NCI-H1436 (cell line): Measurements from ENCODE around the gene SPACA7.

Experiments
- DNase-seq: peaks from one replicate; lab custom pipeline; 2025; lab: John Stamatoyannopoulos, UW

Gene SPACA7

DNA sequence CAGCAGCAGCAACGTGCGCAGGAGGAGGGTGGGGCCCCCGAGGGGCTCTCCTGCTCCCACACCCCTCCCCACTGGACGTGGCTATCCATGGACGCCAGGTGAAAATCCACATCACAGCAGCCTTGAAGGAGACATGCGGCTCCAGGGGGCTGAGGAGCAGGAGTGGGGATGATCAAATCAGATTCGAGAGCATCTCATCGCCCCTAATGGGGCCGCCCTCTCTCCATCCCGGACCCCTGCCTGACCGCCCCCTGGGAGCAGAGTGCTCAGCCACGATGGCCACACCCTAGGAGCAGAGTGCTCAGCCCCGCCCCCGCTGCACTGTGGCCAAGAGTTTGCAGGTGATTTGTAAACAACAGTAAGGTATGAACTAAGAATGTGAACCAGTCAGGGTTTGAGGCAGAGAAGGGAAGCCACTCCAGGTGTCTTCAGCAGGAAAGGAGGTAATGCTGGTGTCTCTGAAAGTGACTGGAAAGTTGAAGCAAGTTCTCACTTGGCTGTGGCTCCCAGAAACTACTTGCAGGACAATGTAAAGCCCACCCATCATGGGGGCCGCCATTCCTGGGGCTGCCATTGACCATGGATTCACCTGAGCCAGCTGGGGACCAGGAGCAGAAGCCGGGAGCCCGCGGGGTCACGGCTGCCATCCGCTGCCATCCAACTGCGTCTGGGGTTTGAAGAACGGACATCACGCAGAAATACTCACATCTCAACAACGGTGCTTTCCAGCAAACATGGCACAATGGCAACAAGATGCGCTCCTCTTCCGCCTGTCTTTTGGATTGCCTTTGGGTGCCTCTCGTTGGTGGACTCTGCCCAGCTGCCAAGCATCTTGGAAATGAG is 71.8 kb downstream of the SPACA7 start:
- no peak for DNase-seq

DNA sequence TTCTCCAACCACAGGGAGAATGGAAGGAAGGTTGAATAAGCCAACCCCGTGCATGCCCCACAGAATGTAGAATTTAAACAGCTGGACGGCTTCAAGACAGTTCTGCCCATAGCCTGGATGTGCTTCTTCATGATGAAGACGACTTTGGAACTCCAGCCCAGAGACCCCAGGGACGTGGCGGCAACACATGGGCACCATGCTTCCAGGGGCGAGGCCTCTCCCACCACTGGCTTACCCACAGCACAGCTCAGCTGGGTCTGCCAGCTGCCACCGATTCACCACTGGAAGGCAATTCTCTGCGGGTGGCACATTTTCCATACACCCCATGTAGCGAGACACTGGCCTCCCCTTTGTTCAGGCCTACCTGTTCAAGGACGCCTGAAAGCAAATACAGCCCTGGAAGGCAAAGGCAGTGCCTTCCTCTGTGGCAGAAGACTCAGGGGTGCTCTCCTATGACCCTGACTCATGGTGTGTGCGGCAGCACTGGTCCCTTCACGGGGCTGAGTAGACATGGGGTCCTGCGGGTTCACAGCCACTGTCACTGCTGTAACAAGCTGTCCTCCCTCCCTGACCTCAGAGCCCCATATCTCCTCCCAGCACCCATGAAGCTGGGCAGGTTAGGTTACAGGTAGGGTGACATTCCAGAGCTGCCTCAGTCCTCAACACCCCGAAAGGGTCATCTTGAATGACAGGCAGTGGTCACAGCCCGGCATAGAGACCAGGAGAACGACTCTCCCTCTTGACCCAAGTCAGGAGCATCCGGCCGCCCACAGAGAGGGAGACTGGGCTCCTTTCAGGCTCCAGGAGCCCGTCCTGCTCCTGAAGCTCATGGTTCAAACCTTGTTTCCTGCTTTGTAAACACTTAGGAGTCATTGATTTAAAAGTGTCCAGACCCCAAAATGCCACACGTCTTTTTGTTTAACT is 72.7 kb downstream of the SPACA7 start:
- DNase-seq: no peak

DNA sequence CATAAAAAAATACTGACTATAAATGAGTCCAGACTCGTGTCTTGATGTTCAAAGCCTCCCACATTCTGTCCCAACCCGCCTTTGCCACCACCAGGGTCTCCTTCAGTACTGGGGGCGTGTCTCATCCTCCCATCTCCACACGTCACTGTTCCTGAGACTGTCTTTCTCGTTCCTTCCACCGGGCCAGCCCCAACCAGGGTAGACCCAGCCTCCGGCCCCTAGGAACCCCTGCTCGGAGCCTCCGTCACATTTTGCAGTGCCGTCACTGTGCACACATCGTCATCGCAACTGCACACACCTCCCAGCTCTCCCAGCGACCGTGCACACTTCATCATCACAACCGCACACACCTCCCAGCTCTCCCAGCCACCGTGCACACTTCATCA is 73.4 kb downstream of the SPACA7 start:
- DNase-seq: no peak

DNA sequence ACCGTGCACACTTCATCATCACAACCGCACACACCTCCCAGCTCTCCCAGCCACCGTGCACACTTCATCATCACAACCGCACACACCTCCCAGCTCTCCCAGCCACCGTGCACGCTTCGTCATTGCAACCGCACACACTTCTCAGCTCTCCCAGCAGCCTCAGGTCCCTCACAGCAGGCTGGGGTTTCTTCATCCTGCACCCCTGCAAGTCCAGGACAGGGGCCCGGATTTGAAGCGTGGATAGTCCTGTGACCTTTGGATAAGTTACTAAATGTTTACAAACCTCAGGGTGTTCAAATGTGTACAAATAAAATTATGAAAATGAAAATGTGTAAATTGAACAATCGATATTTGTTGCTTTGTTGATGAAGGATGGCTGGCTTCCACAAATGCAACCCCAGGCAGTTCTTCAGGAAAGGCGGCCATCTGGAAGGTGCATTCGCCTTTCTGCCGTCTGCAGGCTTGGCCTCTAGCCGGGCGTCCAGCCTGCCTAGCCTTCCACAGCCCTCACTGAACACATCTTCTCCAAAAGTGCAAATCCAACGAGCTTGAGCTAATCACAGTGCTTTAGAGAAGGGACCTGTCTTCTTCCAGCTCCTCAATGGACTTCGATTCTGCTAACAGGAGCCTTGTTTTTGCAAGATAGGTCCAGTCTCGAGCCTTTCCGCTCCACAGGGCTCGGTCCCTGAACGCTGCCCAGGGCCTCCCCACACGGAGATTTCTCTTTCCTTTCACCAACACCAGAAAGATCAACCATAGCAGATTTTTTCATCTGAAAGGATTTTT is 74.2 kb downstream of the SPACA7 start:
- no peak for DNase-seq

DNA sequence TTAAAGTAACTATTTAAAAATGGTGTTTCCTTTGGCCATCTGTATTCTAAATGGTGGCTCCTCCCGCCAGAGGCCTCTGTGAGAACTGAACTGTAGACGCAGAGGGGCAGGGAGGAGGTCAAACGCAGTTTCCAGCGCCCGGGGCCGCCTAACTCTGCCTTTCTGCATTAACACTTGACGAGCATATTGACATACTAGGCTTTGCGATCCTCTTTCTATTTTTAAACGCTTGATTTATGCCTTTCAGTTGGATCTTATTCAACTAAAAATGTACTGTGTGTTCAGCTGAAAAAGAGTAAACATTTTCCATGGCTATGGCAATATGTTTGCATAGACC is 74.7 kb downstream of the SPACA7 start:
- peak; percentile 35 for DNase-seq

DNA sequence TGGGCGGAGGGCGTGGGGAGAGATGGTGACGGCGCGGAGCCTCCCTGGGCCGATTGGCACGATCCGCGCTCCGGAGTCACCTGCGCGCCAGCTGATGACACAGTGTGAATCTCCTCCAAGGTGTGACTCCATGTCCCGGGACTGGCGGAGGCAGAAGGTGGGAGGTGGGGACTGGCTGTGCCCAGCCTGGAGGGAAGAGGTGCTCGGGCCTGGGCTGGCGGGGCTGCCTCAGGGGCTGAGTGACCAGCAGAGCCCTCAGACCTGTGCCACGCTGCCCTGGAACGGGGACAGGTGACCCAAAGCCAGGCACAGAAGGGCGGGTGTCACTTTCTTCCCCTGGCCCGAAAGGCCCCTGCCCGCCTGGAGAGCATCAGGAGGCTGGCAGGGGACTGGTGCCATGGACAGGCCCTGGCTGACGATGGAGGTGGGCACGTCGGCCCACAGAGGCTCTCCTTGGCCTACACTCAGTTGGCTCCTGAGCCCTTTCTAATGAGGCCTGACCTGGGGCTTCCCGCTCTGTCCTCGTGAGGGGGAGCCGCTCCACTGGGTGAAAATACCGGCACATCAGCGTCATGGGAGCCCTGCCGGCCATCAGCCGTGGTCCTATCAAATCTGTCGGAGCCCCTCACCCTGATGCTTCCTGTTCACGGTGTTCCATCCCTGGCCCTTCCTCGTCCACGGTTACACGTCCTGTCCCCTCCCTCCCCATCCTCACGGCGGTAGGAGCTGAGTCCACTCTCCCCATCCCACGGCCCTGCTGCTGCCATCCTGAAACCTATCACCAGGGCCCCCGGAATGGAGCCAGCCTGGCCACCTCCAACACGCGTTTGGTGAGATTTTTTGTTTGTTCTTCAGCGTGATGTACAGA is 75.6 kb downstream of the SPACA7 start:
- DNase-seq: no peak

DNA sequence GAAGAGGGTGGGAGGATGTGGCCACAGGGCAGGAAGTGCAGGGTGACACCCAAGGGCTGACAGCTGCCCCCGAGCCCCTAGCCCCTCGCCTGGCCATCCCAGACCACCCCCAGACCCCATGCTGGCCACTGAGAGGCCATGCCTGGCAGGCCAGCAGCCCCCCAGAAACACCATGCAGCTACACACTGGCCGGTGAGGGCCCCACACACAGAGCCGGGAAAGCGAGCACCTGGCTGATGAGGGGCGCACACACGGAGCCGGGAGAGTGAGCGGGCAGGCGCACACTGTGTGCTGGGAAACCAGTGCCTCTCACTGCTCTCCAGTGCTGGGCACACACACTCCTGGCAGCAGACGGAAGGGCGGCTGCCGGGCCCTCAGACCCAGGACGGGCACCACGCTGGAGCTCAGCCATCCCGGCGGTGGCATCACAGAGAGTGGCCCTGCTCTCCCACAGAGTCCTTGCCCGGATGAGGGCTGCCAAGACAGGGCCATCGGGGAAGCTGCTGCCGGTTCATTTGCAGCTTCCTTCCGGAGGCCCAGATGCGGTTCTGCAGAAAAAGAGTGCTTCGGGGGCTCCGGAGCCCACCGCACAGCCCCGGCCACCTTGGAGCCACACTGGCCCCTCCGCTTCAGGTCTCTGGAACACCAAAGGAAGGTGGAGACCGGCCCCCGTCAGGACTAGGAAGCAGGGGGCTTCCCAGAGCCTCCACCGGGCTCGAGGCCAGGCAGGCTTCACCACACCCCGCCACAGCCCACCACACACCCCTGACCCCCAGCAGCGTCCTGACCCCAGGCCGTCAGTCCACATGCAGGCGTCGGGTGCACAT is 76.4 kb downstream of the SPACA7 start:
- no peak for DNase-seq

DNA sequence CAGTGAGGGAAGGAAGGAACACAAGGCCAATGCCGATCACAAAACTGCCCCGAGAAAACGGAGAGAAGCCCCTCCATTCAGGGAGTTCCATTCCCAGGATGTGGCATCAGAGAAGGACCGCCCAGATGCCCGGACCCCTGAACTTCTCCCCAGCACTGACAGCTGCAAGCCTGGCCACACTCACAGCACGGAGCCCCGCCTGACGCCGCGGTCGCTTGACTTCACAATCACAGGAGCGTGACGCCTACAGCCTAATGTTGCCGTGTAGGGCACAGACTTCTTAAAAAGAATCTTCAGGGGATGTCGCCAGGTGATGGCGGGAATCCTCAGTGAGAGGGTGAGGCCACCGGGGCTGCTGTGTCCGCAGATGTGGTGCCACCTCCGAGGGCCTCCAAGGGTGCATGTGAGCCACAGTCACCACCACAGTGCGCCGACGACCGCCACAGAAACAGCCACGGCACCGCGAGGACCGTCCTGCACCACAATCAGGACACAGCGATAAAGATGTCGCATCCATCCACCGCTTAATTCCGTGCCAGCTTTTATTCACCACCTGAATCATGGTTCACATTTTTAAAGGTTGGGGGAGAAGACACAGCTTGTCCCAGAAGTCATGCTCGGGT is 77.2 kb downstream of the SPACA7 start:
- DNase-seq: no peak

DNA sequence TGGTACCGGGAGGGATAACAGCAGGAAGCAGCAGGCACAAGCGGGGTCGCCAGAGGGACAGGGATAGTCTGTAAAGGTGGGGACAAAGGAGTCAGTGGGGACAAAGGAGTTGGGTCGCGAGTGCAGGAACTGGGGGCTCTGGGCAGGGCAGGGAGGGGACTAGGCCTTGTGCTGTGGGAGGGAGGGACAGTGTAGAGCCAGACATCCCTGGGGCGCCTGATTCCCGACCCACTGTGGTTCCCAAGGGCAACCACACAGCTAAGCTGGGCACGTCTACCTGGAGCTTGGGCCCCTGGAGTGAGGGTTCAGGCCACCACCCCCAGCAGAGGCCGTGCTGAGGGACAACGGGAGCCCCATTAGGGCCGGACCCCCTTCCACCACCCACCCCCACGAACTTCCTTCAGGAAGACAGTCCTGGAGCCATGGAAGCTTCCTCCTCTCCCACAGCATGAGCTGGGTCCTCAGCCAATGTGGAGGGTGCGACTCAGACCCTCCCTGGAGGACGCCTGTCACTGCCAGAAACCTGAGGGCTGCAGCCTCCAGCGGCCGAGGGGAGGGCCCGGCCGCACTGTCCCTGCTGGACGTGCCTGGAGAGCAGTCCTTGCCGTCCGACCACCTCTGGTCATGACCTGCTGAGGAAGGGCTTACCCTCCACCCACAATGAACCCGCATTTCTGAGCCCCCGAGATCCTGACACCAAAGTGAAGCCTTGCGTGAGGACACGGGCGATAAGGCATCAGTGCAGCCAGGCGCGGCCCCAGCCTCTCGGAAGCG is 77.9 kb downstream of the SPACA7 start:
- no peak for DNase-seq

DNA sequence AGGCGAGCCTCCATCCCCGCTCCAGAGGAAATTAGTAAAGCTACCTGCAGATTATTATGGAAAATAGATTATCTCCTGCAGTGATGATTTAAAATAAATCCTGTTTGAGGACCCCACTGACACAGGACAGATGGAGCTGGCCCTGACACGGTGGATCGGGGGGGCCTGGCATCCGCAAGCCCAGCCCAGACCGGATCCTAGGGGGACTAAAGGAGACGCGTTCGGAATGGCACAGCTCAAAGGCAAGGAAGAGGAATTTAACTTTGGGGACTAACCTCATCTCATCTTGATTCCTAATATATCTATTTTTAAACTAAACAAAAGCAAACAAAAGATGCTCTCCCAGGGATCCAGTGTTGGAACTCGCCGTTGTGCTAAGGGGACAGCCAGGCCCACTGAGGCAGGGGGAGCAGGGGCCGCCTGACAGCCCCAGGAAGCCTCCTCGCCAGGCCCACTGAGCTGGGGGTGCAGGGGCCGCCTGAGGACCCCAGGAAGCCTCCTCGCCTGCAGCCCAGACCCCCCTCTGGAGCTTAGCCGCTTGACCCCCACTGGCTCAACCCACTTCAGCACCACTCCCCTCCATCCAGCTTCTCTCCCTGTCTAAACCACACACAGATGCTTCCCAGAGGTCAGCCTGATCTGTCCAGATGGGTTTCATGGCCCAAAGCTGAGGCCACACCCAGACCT is 78.6 kb downstream of the SPACA7 start:
- DNase-seq: no peak

DNA sequence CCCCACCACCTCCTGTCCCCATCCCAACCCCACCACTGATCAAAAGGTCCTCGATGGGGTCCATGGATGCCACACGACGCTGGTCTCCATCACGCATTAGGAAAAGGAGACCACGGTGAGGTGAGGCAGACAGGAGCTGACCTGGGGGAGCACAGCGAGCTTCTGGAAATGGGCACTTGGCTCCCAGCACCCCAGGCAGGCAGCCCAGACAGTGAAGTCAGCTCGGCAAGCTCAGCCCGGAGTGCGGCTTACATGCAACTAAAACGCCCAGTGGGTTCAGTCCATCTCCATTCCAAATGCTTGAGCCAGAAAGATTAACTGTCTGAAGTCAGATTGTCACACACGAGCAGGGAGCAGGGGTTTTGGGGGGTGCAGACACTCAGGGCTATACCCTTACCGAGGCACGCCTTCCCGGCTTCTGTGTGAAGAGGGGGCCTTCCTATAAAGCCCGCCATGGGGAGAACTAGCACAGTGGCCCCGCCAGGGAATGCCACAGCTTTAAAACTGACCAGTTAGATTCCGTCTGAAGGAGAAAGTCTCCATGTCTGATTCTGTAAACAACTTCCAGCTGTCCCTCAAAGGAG is 79.4 kb downstream of the SPACA7 start:
- no peak for DNase-seq

DNA sequence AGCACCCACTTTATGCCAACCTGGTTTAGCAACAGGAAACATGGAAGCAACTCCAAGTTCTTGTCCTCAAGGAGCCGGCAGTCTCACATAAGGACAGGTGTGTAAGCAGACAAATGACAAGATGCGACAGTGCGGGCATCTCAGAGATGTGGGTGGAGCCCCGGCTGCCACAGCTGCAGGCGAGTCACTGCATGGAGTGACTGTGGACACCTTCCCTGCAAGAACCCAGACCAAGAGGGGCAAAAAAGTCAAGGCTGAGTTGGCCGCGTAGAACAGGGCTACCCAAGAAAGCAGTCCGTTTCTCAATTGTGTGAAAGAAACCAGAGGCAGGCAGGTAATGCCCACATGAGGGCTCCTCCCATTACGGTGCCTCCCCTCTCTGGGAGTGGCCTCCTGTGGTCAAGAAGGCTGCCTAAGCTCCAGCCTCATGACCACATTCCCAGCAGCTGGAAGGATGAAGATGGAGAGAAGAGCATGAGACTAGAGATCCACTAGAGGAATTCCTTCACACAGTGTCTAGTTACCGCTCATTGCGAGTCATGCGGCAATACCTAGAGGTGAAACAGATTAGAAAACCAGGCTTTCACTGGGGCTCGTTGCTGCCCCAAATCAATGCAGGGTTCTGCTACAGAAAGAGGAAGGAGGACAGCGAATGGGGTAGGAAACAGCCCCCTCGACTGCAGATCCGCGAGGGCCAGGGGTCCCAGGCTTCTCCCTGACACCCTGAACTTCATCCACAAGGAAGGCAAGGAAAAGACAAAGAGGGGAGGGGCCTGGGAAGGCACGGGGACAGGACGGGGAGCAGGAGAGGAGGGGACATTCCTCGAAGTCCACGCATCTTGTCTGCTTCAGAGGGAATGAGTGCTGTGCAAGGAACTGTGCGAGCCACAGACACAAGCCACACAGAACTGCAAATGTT is 80.2 kb downstream of the SPACA7 start:
- DNase-seq: no peak

DNA sequence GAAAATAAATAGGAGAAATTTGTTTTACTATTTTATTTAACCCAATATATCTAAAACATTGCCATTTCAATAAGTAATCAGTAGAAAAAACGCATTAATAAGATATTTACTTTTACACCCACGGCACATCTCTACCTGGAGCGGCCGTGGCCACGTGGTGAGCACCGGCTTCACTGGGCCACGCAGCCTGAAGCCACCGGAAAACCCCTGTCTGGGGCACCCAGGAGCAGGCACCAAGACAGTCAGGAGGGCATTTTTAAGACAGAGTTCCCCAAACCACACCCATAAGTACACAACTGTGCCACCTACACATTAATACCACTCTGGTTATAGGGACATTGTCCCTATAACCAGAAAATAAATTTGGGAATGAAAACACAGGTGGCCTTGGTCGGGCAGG is 80.9 kb downstream of the SPACA7 start:
- DNase-seq: no peak

DNA sequence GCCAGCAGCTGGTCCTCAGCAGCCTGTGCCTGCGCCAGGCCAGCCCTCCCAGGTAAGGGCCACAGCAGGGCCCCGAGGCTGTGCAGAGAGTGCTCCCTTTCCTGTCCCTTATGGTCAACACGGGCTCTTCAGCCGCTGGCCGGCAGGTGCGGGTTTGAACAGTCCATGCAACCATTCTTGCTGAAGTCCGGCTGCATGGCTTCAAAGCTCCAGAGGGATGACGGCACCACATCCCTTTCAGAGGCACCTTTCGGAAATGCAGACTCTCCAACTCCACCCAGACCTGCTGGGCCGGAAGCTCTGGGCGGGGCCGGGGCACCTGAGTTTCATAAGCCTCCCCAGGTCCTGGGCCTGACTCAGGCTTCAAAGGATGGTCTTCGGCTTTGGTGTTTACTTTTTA is 81.3 kb downstream of the SPACA7 start:
- no peak for DNase-seq

DNA sequence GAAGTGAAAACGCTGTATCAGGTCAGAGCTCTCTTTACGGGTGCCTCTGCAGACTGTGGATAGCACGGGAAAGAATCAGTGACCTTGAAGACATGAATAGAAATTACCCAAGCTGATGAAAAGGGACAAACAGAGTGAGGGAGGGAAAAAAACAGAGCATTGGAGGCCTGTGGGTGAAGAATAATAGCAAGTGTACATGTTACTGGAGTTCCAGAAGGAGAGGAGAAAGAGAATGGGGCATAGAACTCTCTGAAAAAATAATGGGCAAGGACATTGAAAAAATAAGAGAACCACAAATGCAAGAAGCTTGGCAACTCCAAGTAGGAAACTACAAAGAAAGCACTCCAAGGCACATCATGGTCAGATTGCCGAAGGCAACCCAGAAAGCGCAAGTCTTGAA is 86.3 kb downstream of the SPACA7 start:
- DNase-seq: no peak

DNA sequence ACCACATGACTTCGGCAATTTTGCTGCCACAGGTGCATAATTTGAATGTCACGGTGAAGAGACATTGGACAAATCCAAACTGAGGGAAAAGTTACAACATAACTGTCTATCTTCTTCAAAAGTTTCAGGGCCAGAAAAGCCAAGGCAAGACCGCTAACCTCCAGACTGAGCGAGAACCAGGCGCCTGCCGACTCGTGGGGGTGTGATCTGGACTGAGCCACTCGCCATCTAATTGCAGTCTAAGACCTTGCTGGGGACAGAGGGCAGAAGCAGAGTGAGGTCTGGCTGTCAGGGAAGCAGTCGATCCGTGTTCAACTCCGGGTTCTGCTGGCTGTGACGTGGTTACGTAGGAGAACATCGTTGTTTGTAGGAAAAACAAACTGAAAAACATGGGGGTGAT is 88.6 kb downstream of the SPACA7 start:
- no peak for DNase-seq
